PFSK-1 (cell line): ENCODE data around the gene FREM1.

Experiments used
- POLR2AphosphoS5 ChIP-seq: IDR thresholded peaks from 2 replicates; pipeline ENCODE4 v1.6.1; 2012; ENCODE audit warnings: low read depth, mild to moderate bottlenecking, control low read depth, low read length, moderate library complexity
- REST ChIP-seq, 2 experiments: IDR thresholded peaks; 2 replicates each; pipeline versions ENCODE4 v1.6.1 to v1.8.0; 2011 to 2012; ENCODE audit warnings: low read depth in 2 of 2, low read length in 2 of 2, control low read depth in 1 of 2, inconsistent platforms in 1 of 2, mild to moderate bottlenecking in 1 of 2, moderate library complexity in 1 of 2; ENCODE audit not compliant: insufficient read depth in 1 of 2
- SIN3A ChIP-seq: IDR thresholded peaks from 2 replicates; pipeline ENCODE4 v1.6.1; 2012; ENCODE audit warnings: mild to moderate bottlenecking, low read length, moderate library complexity, borderline replicate concordance; ENCODE audit not compliant: insufficient read depth

GRCh38 chr9:14935964-14936363 is 25.7 kb upstream of the FREM1 start:
- TF ChIP-seq POLR2AphosphoS5 (no peak), REST (IDR thresholded peaks at IDR 0.05; ENCODE audit: insufficient read depth in 1 of 2, low read depth in 2 of 2, low read length in 2 of 2) (no peak), SIN3A (no peak)
